Raji (cell line): ENCODE results near the gene TFDP2.

Experiments used
- POLR2A ChIP-seq: IDR thresholded peaks from 2 replicates; pipeline ENCODE4 v1.6.1; 2011; ENCODE audit warnings: low read depth, low read length, control low read depth; ENCODE audit not compliant: insufficient read depth

The TFDP2 gene

DNA sequence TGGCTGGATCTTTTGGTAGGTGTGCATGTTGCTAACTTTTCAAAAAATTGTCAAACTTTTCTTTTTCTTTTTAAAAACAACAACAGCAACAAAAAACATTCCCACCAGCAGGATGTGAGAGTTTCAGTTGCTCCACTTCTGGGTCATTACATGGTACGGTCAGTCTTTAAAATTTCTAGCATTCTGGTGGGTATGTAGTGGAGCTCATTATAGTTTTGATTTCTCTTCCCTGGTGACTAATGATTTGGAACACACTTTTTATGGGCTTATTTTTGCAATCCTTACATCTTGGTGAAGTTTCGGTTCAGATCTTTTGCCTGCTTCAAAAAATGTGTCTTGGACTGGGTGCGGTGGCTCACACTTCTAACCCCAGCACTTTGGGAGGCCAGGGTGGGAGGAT, 253.6 kb downstream of the TFDP2 start:
- no peak for TF ChIP-seq POLR2A

DNA sequence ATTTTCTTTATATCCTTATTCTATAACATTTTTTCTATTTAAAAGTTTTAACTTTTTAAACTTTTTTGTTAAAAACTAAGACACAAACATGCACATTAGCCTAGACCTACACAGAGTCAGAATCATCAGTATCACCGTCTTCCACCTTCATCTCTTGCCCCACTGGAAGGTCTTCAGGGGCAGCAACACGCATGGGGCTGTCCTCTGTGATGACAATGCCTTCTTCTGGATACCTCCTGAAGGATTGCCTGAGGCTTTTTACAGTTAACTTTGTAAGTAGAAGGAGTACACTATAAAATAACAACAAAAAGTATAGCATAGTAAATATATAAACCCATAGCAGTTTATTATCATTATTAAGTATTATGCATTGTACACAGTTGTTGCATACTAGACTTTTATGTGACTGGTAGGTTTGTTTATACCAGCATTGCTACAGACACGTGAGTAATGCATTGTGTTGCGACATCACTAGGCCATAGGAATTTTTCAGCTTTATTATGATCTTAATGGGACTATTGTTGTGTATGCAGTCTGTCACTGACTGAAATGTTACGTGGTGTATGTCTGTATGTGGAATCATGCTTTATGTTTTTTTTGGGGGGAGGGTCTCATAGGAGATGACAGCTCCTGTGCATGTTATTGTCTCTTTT, 254.7 kb downstream of the TFDP2 start:
- no peak for TF ChIP-seq POLR2A
